Kidney (tissue), 14 donors: Measurements from ENCODE around the gene ANG. TPM values are rescaled to one million over a fixed set of nuclear protein-coding genes. Genes with fewer than 3 reads are reported as not detected.
"Not testable (repeated sequence)": the region's sequence is repeated elsewhere in the genome, so short reads cannot be mapped to it uniquely, and the experiment has no call there.

ENCODE experiments used
- DNase-seq, 5 donors: peaks; one replicate each; pipeline ENCODE4 v3.0.0-alpha.2; 2013 to 2020
- FAIRE-seq: peaks from 2 replicates; lab custom pipeline; 2012; peaks lifted over from hg19 to GRCh38; lab: Jason Lieb, UNC
- H3K27ac ChIP-seq, 2 donors: one replicate each; pipeline ENCODE4 v1.7.0; 2013; ENCODE audit warnings: low read depth in 2 of 2, low read length in 2 of 2, inconsistent platforms in 1 of 2
- H3K27me3 ChIP-seq: one replicate; pipeline ENCODE4 v1.7.1; 2013; ENCODE audit warnings: low read length, inconsistent platforms; ENCODE audit not compliant: control insufficient read depth, insufficient read depth
- H3K36me3 ChIP-seq, 3 donors: one replicate each; pipeline versions ENCODE4 v1.7.0 to v1.7.1; 2013; ENCODE audit warnings: low read length in 3 of 3, control low read depth in 1 of 3, inconsistent platforms in 1 of 3; ENCODE audit not compliant: insufficient read depth in 3 of 3, control insufficient read depth in 2 of 3
- H3K4me1 ChIP-seq, 3 donors: one replicate each; pipeline versions ENCODE4 v1.7.0 to v1.7.1; 2013; ENCODE audit warnings: low read length in 3 of 3, inconsistent platforms in 1 of 3, low read depth in 1 of 3; ENCODE audit not compliant: control insufficient read depth in 2 of 3, insufficient read depth in 2 of 3
- H3K4me3 ChIP-seq, 3 donors: one replicate each; pipeline versions ENCODE4 v1.7.0 to v1.8.1; 2013; ENCODE audit warnings: low read length in 3 of 3, control low read depth in 1 of 3, inconsistent platforms in 1 of 3
- H3K9ac ChIP-seq, 3 donors: one replicate each; pipeline versions ENCODE4 v1.7.0 to v1.7.1; 2013; ENCODE audit warnings: low read length in 3 of 3, control low read depth in 1 of 3, inconsistent platforms in 1 of 3
- H3K9me3 ChIP-seq, 3 donors: one replicate each; pipeline versions ENCODE4 v1.7.0 to v1.7.1; 2013; ENCODE audit warnings: low read length in 3 of 3, control low read depth in 1 of 3, inconsistent platforms in 1 of 3; ENCODE audit not compliant: control insufficient read depth in 2 of 3, insufficient read depth in 1 of 3
- CTCF ChIP-seq: IDR thresholded peaks from 3 replicates; pipeline ENCODE4 v1.5.1; 2012; ENCODE audit warnings: mild to moderate bottlenecking, moderate library complexity, borderline replicate concordance; ENCODE audit not compliant: insufficient read depth; ENCODE audit errors: extremely low read depth
- intact Hi-C: fragments of 100-400 bp; cut with DNase I; formaldehyde crosslinking; loops from one replicate; pipeline ENCODE4 v1.11.1; 2022
- polyA plus RNA-seq: library from polyadenylated mRNA; stranded (reverse); fragments of 350-450 nt; fragmentation: Illumina TruSeq; extraction: RNeasy Lipid Tissue Mini Kit (QIAGEN cat#74804); gene quantifications from one replicate; pipeline ENCODE4 v1.2.3, GENCODE V29; 2014; ENCODE audit warnings: low read depth, low replicate concordance; ENCODE audit not compliant: insufficient read depth
- total RNA-seq: library from RNA; stranded (reverse); fragmentation: NEBNext Ultra II Directional; extraction: Animal tissue kit (Norgen Biotek cat#: 25700); gene quantifications from one replicate; pipeline ENCODE4 v1.2.1, GENCODE V29; 2021
- donor health status: control.
- donor health status: control.
- donor health status: control.
- donor health status: control.
- donor health status: control.
- donor health status: DM: yes; HTN: yes; CAD: no.
- donor health status: Normal renal cell carcinoma (clear cell type).

ANG gene
- total and polyA plus RNA-seq, 2 donors from 2014 or later: 19.4 to 24.5 TPM

GRCh38 chr14:20662968-20663732 is 25.4 kb upstream of the ANG start:
- Histone ChIP-seq H3K36me3 (no peaks in the 10 kb centered on the region), H3K9ac (no peak overlapping the region), H3K27ac (no peak overlapping the region), H3K4me1 (no peaks in the 10 kb centered on the region), H3K4me3 (peak overlapping the region in 2 of 3 donors; percentile 32 to 33), H3K27me3 (peaks cover 23% of the 10 kb centered on the region), H3K9me3 (no peaks in the 10 kb centered on the region)
- FAIRE-seq (no peak), DNase-seq (peak; percentile 59 to 79 (median 61))
- intact Hi-C loops: no loop called here
- TF ChIP-seq CTCF: peak; percentile 58

GRCh38 chr14:20666400-20666961 is 22.1 kb upstream of the ANG start:
- H3K9ac ChIP-seq, FAIRE-seq, DNase-seq, H3K36me3 ChIP-seq, H3K4me3 ChIP-seq, intact Hi-C loops, H3K4me1 ChIP-seq, H3K9me3 ChIP-seq, H3K27ac ChIP-seq: not testable (repeated sequence)
- peaks cover 20% of the 10 kb centered on the region for H3K27me3 ChIP-seq

DNA sequence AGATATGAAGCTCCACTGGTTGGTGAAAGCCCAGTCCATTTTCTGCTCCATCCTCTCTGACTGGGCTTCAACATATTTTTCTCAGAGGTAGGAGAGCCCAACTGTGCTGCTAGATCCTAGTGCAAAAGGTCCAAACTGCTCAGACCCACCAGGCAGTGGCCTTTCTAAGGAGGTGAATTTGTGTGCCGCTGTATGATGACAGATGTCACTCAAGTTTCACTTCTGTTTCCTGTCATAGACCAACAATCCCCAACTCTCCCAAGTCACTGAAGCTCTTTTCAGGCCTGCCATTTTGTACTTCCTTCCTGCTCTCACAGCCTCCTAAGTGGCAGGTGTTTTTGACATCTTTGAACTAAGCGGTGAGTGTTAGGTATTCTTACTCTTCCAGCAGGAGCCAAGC is 20.6 kb upstream of the ANG start:
- intact Hi-C loops: no loop called here
- no peaks in the 10 kb centered on the region for H3K36me3 ChIP-seq
- FAIRE-seq (no peak), DNase-seq (no peak)
- TF ChIP-seq CTCF: no peak
- H3K27ac ChIP-seq: no peak overlapping the region
- no peaks in the 10 kb centered on the region for H3K4me1 ChIP-seq
- peaks cover 10% of the 10 kb centered on the region for H3K27me3 ChIP-seq
- no peaks in the 10 kb centered on the region for H3K9me3 ChIP-seq
- no peak overlapping the region for H3K4me3 ChIP-seq
- no peak overlapping the region for H3K9ac ChIP-seq

DNA sequence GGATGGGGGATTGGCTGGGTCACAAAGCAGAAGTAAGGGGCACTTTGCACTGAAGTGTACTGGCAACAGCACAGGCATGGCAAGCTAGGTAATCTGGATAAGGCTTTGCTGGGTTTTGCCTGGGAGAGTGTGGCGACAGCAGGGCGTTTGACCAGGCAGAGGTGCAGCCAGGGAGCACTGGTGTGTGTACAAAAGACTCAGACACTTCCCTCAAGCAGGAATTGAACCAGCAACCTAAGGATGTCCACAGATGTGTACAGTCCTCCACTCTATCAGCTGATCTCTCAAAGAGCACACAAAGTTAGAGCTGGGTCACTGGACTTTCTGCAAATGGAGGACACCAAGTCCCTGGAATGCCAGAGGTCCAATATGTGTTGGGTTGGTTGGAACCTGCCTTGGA is 19.6 kb upstream of the ANG start:
- no peak for TF ChIP-seq CTCF

More for the DNA sequence above, 19.6 kb upstream of the ANG start:
- FAIRE-seq (no peak), DNase-seq (no peak)
- Histone ChIP-seq H3K36me3 (no peaks in the 10 kb centered on the region), H3K9me3 (no peaks in the 10 kb centered on the region), H3K27me3 (peaks cover under 1% of the 10 kb centered on the region), H3K4me1 (no peaks in the 10 kb centered on the region), H3K27ac (no peak overlapping the region), H3K4me3 (no peak overlapping the region), H3K9ac (no peak overlapping the region)
- intact Hi-C loops: no loop called here
